ENCODE measurements around the gene MMP8. TPM values are rescaled to one million over a fixed set of nuclear protein-coding genes. Genes with fewer than 3 reads are reported as not detected.

Gene MMP8
- total RNA-seq, 4 donors from 2014 or later, result 0.24 to 0.45 TPM; not detected in 2

DNA sequence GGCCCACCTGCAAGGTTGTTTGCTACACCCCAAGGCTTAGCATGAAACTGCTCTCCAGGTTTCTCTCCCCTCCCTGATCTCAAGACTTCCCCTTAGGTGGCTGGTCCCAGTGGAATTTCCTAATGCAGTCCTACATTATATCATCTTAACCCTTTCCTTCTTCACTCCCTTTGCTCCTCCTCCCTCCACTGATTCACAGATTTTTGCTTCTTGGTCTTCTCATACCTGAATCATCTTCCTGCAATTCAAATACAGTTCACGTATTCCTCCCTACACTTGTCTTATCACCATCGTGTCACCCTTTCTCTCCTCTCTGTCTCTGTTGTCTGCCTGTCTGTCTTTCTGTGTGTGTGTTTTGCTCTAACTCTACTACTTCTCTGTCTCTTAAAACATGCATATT, 38.7 kb upstream of the MMP8 start:
- Histone ChIP-seq H3K4me3 (replicated peaks in 1 of 3) (no peak overlapping the region), H3K27ac (no peak overlapping the region), H3K9me3 (no peaks in the 10 kb centered on the region), H3K27me3 (no peaks in the 10 kb centered on the region), H3K4me1 (no peaks in the 10 kb centered on the region), H3K36me3 (no peaks in the 10 kb centered on the region)
- no peak for DNase-seq
- intact Hi-C loops (cut with DNase I), result no loop called here
- 83 to 88% methylated on average over 2 of the region's 2 CpGs for WGBS, 2 donors
- no peak for TF ChIP-seq POLR2A (IDR thresholded peaks at IDR 0.05)
- no peak for TF ChIP-seq CTCF (IDR thresholded peaks at IDR 0.05)

DNA sequence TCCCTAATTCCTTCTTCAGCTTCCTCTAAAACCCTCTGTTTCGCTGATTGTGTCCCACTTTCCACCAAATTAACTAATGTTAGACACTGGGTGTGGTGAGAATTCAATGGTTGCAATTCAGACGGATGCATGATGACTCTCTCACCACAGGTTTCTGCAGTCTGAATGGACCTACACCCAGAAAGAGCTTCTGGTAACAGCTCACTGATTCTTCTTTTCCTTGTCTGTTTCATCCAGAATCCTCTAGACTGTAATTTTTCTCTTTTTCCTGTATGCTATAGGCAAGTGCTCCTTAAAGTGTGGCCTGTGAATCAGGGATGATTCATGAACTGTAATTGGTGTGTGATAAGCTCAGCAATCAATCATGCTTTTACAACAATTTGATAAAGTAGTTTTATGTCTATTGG, 37.6 kb upstream of the MMP8 start:
- Histone ChIP-seq H3K27ac (no peak overlapping the region), H3K27me3 (no peaks in the 10 kb centered on the region), H3K4me3 (replicated peaks in 1 of 3) (no peak overlapping the region), H3K36me3 (no peaks in the 10 kb centered on the region), H3K4me1 (no peaks in the 10 kb centered on the region), H3K9me3 (no peaks in the 10 kb centered on the region)
- DNase-seq, result no peak
- TF ChIP-seq POLR2A (IDR thresholded peaks at IDR 0.05) (no peak), CTCF (IDR thresholded peaks at IDR 0.05) (no peak)
- intact Hi-C loops (cut with DNase I), result no loop called here
- 45 to 57% methylated on average over 2 of the region's 2 CpGs for WGBS, 2 donors

- TF ChIP-seq CTCF (IDR thresholded peaks at IDR 0.05), result no peak
- no peak for TF ChIP-seq POLR2A (IDR thresholded peaks at IDR 0.05)
- Histone ChIP-seq H3K9me3 (no peaks in the 10 kb centered on the region), H3K4me3 (replicated peaks in 1 of 3) (no peak overlapping the region), H3K36me3 (no peaks in the 10 kb centered on the region), H3K4me1 (no peaks in the 10 kb centered on the region), H3K27me3 (no peaks in the 10 kb centered on the region), H3K27ac (no peak overlapping the region)
- DNase-seq, result no peak
- intact Hi-C loops (cut with DNase I), result no loop called here
- WGBS, 2 donors, result 29 to 30% methylated on average over 4 of the region's 4 CpGs
Observed at GRCh38 chr11:102761646-102762238, 37.0 kb upstream of the MMP8 start.

DNA sequence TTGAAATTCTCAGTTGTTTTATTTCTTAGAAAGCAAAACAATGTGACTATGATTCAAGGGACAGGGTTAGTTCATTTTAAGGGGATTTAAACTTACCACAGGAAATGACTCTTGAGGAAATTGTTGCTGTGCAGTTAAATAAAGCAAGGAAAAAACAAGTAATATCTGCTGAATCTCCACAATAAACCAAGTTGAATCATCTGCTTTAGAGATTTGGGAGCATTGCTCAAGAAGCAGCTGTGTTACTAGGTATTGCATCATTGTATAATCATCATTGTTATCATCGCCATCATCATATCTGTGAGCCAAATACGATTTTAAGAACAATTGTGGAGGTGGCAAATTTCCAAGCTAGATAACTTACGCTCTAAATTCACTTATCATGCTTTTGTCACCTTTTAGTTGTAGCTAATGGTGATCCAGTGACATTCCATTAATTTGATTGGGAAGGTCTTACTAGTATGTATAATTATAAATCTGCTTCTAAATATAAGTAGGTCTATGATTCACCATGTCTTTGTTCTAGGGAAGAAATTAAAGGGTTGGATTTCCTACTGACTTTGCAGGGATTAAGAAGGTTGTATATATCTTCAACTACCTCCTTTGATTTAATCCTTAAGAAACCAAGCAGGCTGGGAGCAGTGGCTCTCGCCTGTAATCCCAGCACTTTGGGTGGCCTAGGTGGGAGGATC, 35.7 kb upstream of the MMP8 start:
- intact Hi-C loops (cut with DNase I), result no loop called here
- no peaks in the 10 kb centered on the region for H3K4me1 ChIP-seq
- H3K27ac ChIP-seq, result no peak overlapping the region
- DNase-seq, result no peak
- 71 to 74% methylated on average over 4 of the region's 4 CpGs for WGBS, 2 donors
- H3K9me3 ChIP-seq, result no peaks in the 10 kb centered on the region
- TF ChIP-seq CTCF (IDR thresholded peaks at IDR 0.05) (no peak), POLR2A (IDR thresholded peaks at IDR 0.05) (no peak)
- no peaks in the 10 kb centered on the region for H3K36me3 ChIP-seq
- H3K4me3 ChIP-seq (replicated peaks in 1 of 3), result no peak overlapping the region
- no peaks in the 10 kb centered on the region for H3K27me3 ChIP-seq

- Histone ChIP-seq H3K9me3 (no peaks in the 10 kb centered on the region), H3K27ac (no peak overlapping the region), H3K27me3 (no peaks in the 10 kb centered on the region), H3K36me3 (no peaks in the 10 kb centered on the region), H3K4me1 (no peaks in the 10 kb centered on the region), H3K4me3 (replicated peaks in 1 of 3) (no peak overlapping the region)
- TF ChIP-seq POLR2A (IDR thresholded peaks at IDR 0.05), result no peak
- TF ChIP-seq CTCF (IDR thresholded peaks at IDR 0.05), result no peak
- DNase-seq, result no peak
- whole genome bisulfite sequencing, 2 donors, result 57 to 70% methylated on average over 2 of the region's 2 CpGs
- intact Hi-C loops (cut with DNase I), result no loop called here
Observed at GRCh38 chr11:102757823-102758549, 33.2 kb upstream of the MMP8 start.

All from thyroid gland (tissue), 4 donors.